DOHH2 (cell line): ENCODE data around the gene FGA.
"Not testable (repeated sequence)": the region's sequence is repeated elsewhere in the genome, so short reads cannot be mapped to it uniquely, and the experiment has no call there.

Experiments used
- H3F3A ChIP-seq: fragments of 200-600 bp; sonication (generic), shearing (Covaris generic); 2 replicates; pipeline ENCODE4 v1.6.0; 2016; ENCODE audit warnings: antibody characterized with exemption, mild to moderate bottlenecking; ENCODE audit not compliant: control insufficient read depth, insufficient read depth
- H3K27ac ChIP-seq: fragments of 200-600 bp; sonication (generic); 2 replicates; pipeline ENCODE4 v1.5.1; 2014; ENCODE audit warnings: low read depth, mild to moderate bottlenecking, low read length, moderate library complexity
- H3K27me3 ChIP-seq: fragments of 200-600 bp; sonication (generic); 2 replicates; pipeline ENCODE4 v1.6.1; 2014; ENCODE audit warnings: mild to moderate bottlenecking, low read length, mixed read lengths; ENCODE audit not compliant: control insufficient read depth
- H3K36me3 ChIP-seq: fragments of 200-600 bp; sonication (generic); 2 replicates; pipeline ENCODE4 v1.6.1; 2014; ENCODE audit warnings: mild to moderate bottlenecking, low read length, moderate library complexity, mixed read lengths; ENCODE audit not compliant: control insufficient read depth
- H3K4me1 ChIP-seq: fragments of 200-600 bp; sonication (generic); 2 replicates; pipeline ENCODE4 v1.6.1; 2014; ENCODE audit warnings: mild to moderate bottlenecking, low read length, mixed read lengths; ENCODE audit not compliant: control insufficient read depth
- H3K4me2 ChIP-seq: fragments of 200-600 bp; sonication (generic); 2 replicates; pipeline ENCODE4 v1.6.0; 2014; ENCODE audit warnings: mild to moderate bottlenecking, low read length, moderate library complexity
- H3K4me3 ChIP-seq: fragments of 200-600 bp; sonication (generic); 2 replicates; pipeline ENCODE4 v1.5.1; 2014; ENCODE audit warnings: mild to moderate bottlenecking, low read length, mixed read lengths
- H3K79me2 ChIP-seq: fragments of 200-600 bp; sonication (generic); 2 replicates; pipeline ENCODE4 v1.6.1; 2014; ENCODE audit warnings: mild to moderate bottlenecking, low read length, mixed read lengths; ENCODE audit not compliant: control insufficient read depth
- H3K9me2 ChIP-seq: fragments of 200-600 bp; sonication (generic); replicated peaks from 2 replicates; pipeline ENCODE4 v1.6.1; 2014; ENCODE audit warnings: mild to moderate bottlenecking, low read length, mixed read lengths; ENCODE audit not compliant: control insufficient read depth
- H3K9me3 ChIP-seq: fragments of 200-600 bp; sonication (generic); 2 replicates; pipeline ENCODE4 v1.6.1; 2014; ENCODE audit warnings: antibody characterized with exemption, low read length, mixed read lengths; ENCODE audit not compliant: control insufficient read depth, insufficient read depth
- H4K20me1 ChIP-seq: fragments of 200-600 bp; sonication (generic); 2 replicates; pipeline ENCODE4 v1.6.0; 2014; ENCODE audit warnings: low read depth, mild to moderate bottlenecking, antibody characterized with exemption, low read length, moderate library complexity; ENCODE audit not compliant: control insufficient read depth, insufficient read depth
- CTCF ChIP-seq: fragments of 200-600 bp; sonication (generic); IDR thresholded peaks from one replicate; pipeline ENCODE4 v1.5.1; 2014; ENCODE audit warnings: antibody characterized with exemption, mild to moderate bottlenecking, low read depth, low read length; ENCODE audit not compliant: poor library complexity, severe bottlenecking
- EZH2phosphoT487 ChIP-seq: fragments of 200-600 bp; sonication (generic); IDR thresholded peaks from 2 replicates; pipeline ENCODE4 v1.6.1; 2017; ENCODE audit warnings: borderline replicate concordance, mild to moderate bottlenecking, antibody characterized with exemption, low read length, moderate library complexity, mixed read lengths

FGA gene

GRCh38 chr4:154597798-154598774 lies 7.5 kb upstream of the FGA start:
- no peaks in the 10 kb centered on the region for H3K9me3 ChIP-seq
- H3K4me1 ChIP-seq: no peaks in the 10 kb centered on the region
- H3K27me3 ChIP-seq: no peaks in the 10 kb centered on the region
- no peak for TF ChIP-seq EZH2phosphoT487
- no peak for TF ChIP-seq CTCF
- H3K27ac ChIP-seq: no peak overlapping the region
- H4K20me1 ChIP-seq: no peaks in the 10 kb centered on the region
- no peaks in the 10 kb centered on the region for H3K36me3 ChIP-seq
- no peaks in the 10 kb centered on the region for H3K9me2 ChIP-seq
- no peaks in the 10 kb centered on the region for H3K79me2 ChIP-seq
- no peak overlapping the region for H3K4me2 ChIP-seq
- no peaks in the 10 kb centered on the region for H3F3A ChIP-seq
- H3K4me3 ChIP-seq: no peak overlapping the region

GRCh38 chr4:154597281-154597680 lies 6.7 kb upstream of the FGA start:
- not testable (repeated sequence) for H3K27ac ChIP-seq, H3K4me3 ChIP-seq, H3K27me3 ChIP-seq, H3K4me1 ChIP-seq, H3K9me3 ChIP-seq, H4K20me1 ChIP-seq, H3K4me2 ChIP-seq, H3K79me2 ChIP-seq, H3K9me2 ChIP-seq, H3K36me3 ChIP-seq, H3F3A ChIP-seq

- Histone ChIP-seq H3K9me2 (no peaks in the 10 kb centered on the region), H3K4me1 (no peaks in the 10 kb centered on the region), H3K79me2 (no peaks in the 10 kb centered on the region), H4K20me1 (no peaks in the 10 kb centered on the region), H3F3A (no peaks in the 10 kb centered on the region), H3K4me3 (no peak overlapping the region), H3K36me3 (no peaks in the 10 kb centered on the region), H3K4me2 (no peak overlapping the region), H3K9me3 (no peaks in the 10 kb centered on the region), H3K27ac (no peak overlapping the region), H3K27me3 (no peaks in the 10 kb centered on the region)
- TF ChIP-seq EZH2phosphoT487: no peak
- no peak for TF ChIP-seq CTCF
Measured at GRCh38 chr4:154595807-154596206, 5.3 kb upstream of the FGA start.

GRCh38 chr4:154594343-154594742 lies 3.8 kb upstream of the FGA start:
- H4K20me1 ChIP-seq, H3K4me2 ChIP-seq, H3K4me1 ChIP-seq, H3K79me2 ChIP-seq, H3K9me3 ChIP-seq, H3K27ac ChIP-seq, H3F3A ChIP-seq, H3K27me3 ChIP-seq, H3K4me3 ChIP-seq, H3K36me3 ChIP-seq, H3K9me2 ChIP-seq: not testable (repeated sequence)
